ENCODE results near the gene FEM1C.
"Not testable (repeated sequence)": the region's sequence is repeated elsewhere in the genome, so short reads cannot be mapped to it uniquely, and the experiment has no call there.

FEM1C gene

GRCh38 chr5:115480271-115480670 lies 64.3 kb downstream of the FEM1C start:
- TF ChIP-seq CTCF (conservative IDR thresholded peaks at IDR 0.05; ENCODE audit: low read depth, low read length) = no peak
- H3K4me3 ChIP-seq (ENCODE audit: low read length) = no peak overlapping the region
- DNase-seq (ENCODE audit: low read depth) = no peak

GRCh38 chr5:115479166-115479873 lies 65.3 kb downstream of the FEM1C start:
- not testable (repeated sequence) for H3K4me3 ChIP-seq (ENCODE audit: low read length); DNase-seq (ENCODE audit: low read depth)

GRCh38 chr5:115478281-115478680 lies 66.3 kb downstream of the FEM1C start:
- H3K4me3 ChIP-seq (ENCODE audit: low read length) = no peak overlapping the region
- TF ChIP-seq CTCF (conservative IDR thresholded peaks at IDR 0.05; ENCODE audit: low read depth, low read length) = no peak
- DNase-seq (ENCODE audit: low read depth) = no peak

GRCh38 chr5:115477581-115477980 lies 67.0 kb downstream of the FEM1C start:
- no peak for DNase-seq (ENCODE audit: low read depth)
- H3K4me3 ChIP-seq (ENCODE audit: low read length) = no peak overlapping the region
- no peak for TF ChIP-seq CTCF (conservative IDR thresholded peaks at IDR 0.05; ENCODE audit: low read depth, low read length)

- TF ChIP-seq CTCF (conservative IDR thresholded peaks at IDR 0.05; ENCODE audit: low read depth, low read length) = no peak
- H3K4me3 ChIP-seq (ENCODE audit: low read length) = no peak overlapping the region
Measured at GRCh38 chr5:115475788-115476187, 68.8 kb downstream of the FEM1C start.

GRCh38 chr5:115472271-115473025 lies 72.1 kb downstream of the FEM1C start:
- DNase-seq (ENCODE audit: low read depth) = no peak
- TF ChIP-seq CTCF (conservative IDR thresholded peaks at IDR 0.05; ENCODE audit: low read depth, low read length) = no peak
- H3K4me3 ChIP-seq (ENCODE audit: low read length) = no peak overlapping the region

More at GRCh38 chr5:115475788-115476187, 68.8 kb downstream of the FEM1C start:
- no peak for DNase-seq (ENCODE audit: low read depth)

- TF ChIP-seq CTCF (conservative IDR thresholded peaks at IDR 0.05; ENCODE audit: low read depth, low read length) = no peak
- H3K4me3 ChIP-seq (ENCODE audit: low read length) = no peak overlapping the region
- DNase-seq (ENCODE audit: low read depth) = no peak
Measured at GRCh38 chr5:115471345-115472063, 73.1 kb downstream of the FEM1C start.

All from retinal pigment epithelial cell (primary cell).